SK-N-DZ (cell line): ENCODE results near the gene PPP1CA.
"Not testable (repeated sequence)": the region's sequence is repeated elsewhere in the genome, so short reads cannot be mapped to it uniquely, and the experiment has no call there.

ENCODE experiments used
- DNase-seq: peaks from one replicate; pipeline ENCODE4 v3.0.0-alpha.2; 2015; ENCODE audit warnings: low spot score

The PPP1CA gene

DNA sequence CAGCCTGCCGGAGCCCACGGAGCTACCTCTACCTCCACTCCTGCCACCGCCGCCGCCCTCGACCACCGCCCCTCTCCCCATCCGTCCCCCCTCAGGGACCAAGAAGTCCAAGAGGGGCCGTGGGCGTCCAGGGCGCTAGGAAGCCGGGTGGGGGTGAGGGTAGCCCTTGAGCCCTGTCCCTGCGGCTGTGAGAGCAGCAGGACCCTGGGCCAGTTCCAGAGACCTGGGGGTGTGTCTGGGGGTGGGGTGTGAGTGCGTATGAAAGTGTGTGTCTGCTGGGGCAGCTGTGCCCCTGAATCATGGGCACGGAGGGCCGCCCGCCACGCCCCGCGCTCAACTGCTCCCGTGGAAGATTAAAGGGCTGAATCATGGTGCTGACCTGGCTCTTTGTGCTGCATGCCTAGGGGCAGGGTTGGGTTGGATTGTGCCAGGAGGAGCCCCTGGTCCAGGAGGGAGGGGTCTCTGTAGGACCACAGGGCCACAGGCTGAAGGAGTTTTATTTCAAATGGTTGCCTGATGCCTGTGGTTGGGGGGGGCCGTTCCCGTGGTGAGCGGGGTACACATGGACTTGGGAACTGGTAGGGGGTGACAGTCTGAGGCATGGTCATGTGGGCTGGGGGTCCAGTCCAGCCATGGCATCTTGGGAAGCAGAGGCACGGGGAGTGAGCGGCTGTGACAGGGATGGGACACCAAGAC lies 33.5 kb upstream of the PPP1CA start:
- DNase-seq = no peak

DNA sequence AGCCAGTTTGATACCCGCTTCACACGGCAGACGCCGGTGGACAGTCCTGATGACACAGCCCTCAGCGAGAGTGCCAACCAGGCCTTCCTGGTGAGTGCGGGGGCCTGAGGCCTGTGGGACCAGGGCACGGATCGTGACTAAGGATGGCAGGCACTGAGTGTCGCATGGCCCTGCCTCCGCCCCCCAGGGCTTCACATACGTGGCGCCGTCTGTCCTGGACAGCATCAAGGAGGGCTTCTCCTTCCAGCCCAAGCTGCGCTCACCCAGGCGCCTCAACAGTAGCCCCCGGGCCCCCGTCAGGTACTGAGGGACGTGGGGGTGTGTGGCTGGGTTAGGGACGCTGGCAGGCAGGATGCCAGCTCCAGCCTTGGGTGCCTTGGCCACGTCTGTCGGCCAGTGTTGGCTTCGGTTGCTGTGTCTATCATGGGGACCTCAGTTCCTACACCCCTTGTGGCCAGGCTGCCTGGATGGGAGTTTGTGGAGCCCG lies 32.8 kb upstream of the PPP1CA start:
- no peak for DNase-seq

DNA sequence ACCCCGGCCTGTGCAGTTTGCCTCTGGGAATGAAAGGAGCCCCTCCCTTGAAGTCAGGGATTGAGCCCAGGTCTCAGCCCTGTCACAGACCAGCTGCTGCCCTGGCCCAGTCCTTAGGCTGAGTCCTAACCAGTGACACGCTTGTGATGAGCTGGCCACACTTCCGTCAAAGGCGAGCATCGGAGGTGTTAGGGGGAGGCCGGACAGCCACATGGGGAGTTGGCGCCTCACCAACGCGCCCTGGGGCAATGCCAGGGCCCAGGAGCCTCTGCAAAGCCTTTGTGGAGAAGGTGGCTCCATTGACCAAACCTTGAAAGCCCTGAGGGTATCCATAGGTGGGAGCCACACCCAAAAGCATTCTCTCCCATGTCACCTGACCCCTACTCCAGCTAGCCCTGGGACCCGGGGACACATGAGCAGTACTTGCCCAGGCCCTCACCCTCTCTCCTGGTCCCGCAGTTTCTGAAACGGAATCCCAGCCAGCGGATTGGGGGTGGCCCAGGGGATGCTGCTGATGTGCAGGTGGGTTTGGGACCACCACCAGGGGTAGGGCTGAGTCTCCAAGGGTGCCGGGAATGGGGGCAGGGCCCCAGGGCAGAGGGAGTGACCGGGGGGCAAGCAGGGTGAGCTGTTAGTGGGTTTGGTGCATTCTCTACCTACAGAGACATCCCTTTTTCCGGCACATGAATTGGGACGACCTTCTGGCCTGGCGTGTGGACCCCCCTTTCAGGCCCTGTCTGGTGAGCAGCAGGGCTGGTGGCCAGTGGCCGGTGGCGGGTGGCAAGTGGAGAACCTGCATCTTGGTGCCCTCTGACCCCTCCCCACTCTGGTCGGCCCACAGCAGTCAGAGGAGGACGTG lies 32.1 kb upstream of the PPP1CA start:
- DNase-seq = no peak

DNA sequence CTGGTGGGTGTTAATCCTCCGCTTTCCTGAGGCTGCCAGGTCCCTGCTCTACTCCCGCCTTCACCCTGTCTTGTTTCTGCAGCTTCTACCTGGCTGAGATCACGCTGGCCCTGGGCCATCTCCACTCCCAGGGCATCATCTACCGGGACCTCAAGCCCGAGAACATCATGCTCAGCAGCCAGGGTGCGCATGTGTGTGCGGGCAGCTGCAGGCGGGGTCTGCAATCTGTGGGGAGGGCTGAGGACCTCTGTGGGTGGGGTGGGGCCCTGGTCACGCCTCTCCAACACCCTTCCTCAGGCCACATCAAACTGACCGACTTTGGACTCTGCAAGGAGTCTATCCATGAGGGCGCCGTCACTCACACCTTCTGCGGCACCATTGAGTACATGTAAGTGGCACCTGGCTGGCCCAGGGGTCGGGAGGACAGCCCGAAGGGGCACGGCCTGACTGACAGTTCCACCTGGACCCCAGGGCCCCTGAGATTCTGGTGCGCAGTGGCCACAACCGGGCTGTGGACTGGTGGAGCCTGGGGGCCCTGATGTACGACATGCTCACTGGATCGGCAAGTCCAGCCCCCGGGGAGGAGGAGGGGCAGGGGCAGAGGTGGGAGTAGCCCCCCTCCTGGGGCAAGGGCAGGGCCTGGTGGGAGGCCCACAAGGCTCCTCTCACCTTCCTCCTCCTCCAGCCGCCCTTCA lies 31.1 kb upstream of the PPP1CA start:
- no peak for DNase-seq

DNA sequence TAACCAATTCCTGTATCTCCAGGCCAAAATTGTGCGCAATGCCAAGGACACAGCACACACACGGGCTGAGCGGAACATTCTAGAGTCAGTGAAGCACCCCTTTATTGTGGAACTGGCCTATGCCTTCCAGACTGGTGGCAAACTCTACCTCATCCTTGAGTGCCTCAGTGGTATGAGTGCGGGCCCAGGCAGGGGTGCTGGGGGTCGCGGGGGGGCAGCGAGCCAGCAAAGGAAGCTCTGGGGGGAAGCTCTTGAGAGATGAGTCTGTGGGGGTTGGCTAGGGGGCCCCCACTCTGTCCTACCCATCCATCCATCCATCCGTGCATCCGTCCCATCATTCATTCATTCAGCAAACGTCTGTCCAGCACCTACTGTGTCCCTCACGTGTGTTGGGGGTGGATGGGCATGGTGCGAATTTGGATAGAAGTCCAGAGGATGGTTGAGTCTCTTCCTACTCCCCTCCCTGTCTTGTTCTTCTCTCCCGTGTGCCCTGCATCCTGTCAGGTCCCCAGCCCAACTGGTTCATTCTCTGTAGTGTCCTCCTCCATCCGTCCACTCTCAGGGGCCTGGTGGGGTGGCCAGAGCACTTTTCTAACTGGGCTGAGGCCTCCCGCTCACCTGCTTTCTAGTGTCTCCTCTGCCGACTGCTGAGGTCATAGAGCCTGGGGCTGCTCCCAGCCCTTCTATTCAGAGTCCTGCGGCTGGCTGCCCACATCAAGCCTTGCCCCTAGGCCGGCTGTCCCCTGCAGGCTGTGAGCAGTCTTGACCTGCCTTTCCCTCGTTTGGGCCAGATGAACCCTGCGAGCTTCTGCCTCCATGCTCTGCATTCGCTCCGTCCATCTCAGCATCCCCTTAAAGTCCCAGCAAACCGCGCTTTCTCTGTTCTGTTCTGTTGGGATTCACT lies 29.9 kb upstream of the PPP1CA start:
- no peak for DNase-seq

DNA sequence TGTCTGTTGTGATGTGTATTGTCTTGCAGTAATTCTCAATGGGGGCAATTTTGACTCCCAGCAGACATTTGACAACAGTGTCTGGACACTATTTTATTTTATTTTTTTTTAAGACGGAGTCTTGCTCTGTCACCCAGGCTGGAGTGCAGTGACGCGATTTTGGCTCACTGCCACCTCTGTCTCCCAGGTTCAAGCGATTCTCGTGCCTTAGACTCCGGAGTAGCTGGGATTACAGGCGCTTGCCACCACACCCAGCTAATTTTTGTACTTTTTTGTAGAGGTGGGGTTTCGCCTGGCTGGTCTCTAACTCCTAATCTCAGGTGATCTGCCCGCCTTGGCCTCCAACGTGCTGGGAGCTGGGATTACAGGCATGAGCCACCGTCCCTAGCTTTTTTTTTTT lies 28.1 kb upstream of the PPP1CA start:
- no peak for DNase-seq

DNA sequence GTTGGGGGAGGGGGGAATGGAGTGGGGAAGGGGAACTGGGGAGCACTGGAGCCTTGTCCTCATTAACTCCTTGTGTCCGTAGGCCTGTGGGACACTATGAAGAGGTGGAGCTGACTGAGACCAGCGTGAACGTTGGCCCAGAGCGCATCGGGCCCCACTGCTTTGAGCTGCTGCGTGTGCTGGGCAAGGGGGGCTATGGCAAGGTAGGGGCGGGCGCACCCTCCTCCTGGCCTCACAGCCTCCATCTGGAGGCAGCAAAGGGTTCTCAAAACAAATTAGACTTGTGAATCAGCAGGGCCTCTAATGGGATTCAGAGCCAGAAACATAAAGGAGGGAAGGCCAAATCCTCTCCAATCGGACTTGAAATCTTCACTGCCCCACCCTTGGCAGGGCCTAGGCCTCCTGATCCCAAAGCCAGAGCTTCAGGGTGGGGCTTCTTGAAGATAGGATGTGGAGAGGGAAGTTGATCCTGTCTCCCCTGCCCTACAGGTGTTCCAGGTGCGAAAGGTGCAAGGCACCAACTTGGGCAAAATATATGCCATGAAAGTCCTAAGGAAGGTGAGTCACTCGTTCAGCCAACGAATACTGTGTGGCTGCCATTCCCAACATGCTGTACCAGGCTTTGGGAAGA lies 27.5 kb upstream of the PPP1CA start:
- no peak for DNase-seq

DNA sequence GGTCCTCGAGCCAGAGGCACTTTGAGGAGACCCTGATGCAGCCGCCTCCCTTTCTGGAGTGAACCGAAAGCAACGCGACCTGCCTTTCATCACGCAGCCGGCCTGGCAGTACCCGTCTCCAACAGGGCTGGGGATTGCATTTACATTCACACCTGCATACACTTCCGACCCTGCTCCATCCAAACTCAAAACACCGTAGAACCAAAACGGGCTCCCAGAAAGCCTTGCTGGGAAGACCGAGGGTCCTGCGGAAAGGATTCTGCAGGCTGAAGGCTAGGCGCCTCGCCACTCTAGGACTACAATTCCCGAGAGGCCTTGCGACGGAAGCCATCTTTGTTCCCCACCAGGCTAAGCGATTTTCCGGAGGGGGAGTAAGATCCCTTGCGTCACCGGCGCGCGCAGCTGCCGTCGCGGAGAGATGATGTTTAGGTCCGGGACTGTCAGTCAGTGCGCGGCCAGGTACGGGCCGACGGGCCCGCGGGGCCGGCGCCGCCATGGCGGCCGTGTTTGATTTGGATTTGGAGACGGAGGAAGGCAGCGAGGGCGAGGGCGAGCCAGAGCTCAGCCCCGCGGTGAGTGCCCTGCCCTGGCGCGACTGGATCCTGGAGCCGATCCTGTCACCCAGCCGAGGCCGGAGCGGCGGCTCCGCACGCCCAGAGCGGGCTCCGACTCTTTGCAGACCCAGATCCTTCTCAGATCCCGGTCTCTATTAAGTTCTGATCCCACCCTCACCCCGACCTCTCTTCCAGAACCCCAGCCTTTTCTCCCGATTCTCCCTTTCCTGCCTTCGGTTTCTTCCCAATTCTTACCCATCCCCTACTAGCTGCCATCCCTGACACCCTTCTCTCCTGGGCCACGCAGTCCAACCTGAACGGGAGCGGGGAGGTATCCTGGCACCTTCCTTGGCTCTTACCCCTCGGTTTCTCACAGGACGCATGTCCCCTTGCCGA lies 26.7 kb upstream of the PPP1CA start, which contains the start of gene RPS6KB2:
TSS of gene RPS6KB2 (plus strand) at position 443 of the 950 bp plus-strand sequence. CDS start at position 495, 52 bp downstream.
- peak; percentile 97 for DNase-seq

DNA sequence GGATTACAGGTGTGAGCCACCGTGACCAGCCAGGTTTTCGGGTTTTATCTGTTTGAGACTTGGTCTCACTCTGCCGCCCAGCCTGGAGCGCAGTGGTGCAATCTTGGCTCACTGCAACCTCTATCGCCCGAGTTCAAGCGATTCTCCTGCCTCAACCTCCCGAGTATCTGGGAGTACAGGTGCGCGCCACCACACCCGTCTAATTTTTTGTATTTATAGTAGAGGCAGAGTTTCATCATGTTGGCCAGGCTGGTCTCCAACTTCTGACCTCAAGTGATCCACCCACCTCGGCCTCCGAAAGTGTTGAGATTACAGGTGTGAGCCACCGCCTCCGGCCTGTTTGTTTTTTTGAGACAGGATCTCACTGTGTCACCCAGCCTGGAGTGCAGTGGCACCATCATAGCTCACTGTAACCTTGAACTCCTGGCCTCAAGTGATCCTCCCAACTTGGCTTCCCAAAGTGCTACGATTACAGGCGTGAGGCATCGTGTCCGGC lies 25.8 kb upstream of the PPP1CA start:
- DNase-seq = not testable (repeated sequence)

DNA sequence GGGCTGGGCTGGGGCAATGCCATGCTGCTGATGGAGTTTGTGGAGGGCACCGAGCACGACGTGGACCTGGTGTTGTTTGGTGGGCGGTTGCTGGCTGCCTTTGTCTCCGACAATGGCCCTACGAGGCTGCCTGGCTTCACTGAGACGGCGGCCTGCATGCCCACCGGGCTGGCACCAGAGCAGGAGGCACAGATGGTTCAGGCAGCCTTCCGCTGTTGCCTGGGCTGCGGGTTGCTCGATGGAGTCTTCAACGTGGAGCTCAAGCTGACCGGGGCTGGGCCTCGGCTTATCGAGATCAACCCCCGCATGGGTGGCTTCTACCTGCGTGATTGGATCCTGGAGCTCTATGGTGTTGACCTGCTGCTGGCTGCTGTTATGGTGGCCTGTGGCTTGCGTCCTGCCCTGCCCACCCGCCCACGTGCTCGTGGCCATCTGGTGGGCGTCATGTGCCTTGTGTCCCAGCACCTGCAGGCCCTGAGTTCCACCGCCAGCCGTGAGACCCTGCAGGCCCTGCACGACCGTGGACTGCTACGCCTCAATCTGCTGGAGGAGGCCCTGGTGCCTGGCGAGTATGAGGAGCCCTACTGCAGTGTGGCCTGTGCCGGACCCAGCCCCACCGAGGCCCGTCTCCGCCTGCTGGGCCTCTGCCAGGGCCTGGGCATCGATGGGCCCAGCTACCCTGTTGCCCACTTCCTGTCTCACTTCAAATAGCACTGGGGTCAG lies 22.4 kb upstream of the PPP1CA start:
- no peak for DNase-seq

DNA sequence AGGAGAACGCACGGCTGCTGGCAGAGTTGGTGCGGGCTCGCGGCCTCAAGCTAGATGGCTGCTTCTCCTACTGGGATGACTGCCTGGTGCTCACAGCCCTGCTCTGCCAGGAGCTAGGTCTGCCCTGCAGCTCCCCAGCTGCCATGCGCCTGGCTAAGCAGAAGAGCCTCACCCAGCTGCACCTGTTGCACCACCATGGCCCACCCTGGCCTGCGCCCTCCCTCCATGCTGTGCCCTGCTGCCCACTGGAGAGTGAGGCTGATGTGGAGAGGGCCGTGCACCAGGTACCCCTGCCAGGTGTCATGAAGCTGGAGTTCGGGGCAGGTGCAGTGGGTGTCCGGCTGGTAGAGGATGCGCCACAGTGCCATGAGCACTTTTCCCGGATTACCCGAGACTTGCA lies 21.8 kb upstream of the PPP1CA start:
- DNase-seq = no peak

DNA sequence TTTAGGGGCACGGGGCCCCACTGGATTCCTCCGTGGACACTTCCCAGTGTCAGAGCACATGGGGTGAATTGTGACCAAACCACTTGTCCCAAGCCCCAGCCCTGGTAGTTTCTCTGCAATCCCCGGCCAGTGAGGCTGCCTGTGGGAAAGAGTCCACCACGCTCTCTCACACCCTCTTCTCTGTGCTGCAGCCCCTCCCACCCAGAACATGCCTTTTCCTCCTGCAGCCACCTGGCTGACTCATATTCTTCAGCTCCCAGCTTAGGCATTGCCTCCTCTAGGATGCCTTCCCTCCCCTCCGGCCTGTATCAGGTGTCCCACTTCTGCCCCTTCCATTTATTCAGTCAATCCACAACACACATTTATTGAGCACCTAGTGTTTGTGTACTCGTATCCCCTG lies 21.2 kb upstream of the PPP1CA start:
- DNase-seq = no peak

DNA sequence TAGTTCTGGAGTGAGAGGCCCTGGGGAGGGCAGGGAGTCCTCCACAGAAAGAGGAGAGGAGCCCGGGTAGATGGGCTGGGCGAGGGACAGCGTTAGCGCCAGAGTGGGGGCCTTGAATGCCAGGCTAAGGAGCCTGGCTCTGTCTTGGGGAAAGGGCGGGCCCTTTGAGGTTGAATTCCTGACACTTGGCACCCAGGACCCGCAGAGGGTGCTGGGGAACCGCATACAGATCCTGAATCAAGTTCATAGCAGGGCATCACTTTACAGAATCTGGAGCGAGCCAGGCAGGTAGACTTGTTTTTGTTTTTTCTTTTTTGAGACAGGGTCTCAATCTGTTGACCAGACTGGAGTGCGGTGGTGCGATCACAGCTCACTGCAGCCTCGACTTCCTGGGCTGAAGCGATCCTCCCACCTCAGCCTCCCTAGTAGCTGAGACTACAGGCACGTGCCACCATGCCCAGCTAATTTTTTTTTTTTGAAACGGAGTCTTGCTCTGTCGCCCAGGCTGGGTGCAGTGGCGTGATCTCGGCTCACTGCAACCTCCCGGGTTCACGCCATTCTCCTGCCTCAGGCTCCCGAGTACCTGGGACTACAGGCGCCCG lies 19.9 kb upstream of the PPP1CA start:
- DNase-seq = no peak

DNA sequence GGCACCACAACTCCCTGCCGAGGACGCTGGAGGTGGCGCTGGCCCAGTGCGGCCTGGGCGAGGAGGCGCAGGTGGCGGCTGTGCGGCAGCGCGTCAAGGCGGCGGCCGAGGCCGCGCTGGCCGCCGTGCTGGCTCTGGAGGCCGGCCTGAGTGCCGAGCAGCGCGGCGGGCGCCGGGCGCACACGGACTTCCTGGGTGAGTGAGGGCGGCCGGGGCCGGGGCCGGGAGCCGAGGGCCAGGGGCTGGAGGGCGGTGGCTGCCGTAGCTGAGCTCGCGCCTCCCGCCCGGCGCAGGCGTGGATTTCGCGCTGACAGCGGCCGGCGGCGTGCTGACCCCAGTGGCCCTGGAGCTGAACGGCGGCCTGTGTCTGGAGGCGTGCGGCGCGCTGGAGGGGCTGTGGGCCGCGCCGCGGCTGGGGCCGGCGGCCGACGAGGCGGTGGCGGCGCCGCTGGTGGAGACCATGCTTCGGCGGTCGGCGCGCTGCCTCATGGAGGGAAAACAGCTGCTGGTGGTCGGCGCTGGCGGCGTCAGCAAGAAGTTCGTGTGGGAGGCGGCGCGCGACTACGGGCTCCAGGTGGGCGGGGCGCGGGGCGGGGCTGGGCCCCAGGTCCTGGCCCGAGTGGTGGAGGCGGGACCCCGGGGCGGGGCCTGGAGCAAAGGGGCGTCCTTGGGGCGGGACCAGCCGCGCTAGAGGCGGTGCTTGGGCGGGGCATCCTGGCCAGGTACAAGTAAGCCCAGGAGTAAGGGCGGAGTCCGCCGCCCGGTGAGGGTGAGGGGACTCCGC lies 19.2 kb upstream of the PPP1CA start:
- DNase-seq = peak; percentile 89

DNA sequence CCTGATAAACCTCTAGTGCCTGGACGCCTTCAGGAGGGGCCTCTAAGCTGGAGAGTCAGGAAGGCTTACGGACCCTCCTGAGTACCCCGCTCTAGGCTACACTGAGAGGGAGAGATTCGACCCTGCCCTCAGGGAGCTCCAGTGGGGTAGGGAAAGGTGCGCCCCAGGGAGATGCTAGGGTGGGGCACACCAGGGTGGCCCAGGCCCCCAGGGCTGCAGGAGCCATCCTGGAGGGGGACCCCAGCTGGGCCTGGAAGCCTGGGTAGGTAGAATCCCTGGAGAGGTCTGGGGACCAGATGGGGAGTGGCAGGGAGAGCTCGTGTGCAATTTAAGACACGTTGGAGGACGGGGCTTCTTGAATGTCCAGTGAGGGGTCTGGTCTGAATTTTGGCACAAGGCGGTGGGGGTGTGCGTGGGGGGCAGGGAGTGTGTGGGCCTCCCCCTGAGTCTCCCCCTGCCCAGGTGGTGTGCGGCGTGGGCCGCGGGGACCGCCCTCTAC lies 18.5 kb upstream of the PPP1CA start:
- DNase-seq = no peak

DNA sequence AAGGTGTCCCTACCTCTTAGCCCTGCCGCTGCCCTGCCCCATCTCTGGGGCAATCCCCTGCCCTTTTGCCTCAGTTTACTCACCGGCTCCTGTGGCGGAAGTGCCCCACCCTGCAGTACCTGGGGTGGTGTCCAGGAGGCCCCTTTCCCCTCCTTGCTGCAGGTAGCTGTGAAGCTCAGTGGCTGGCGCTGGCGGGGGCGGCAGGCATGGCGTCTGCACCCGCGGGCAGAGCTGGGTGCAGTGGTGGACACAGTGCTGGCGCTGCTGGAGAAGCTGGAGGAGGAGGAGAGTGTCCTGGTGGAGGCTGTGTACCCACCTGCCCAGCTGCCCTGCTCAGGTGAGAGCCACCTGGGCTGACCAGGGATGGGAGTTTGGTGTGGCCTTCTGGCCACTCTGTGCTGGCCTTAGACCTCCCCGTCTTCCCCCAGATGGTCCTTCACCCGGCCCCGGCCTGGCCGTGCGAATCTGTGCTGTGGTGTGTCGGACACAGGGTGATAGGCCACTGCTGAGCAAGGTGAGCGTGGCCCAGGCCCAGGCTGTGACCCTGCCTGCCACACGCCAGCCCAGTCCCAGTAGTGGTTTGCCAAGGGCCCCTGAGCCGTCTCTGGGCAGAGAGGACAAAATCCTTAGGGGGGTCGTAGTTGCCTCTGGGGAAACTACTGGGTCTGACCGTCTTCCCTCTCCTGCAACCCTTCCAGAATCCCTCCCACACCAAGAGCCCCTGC lies 17.8 kb upstream of the PPP1CA start:
- no peak for DNase-seq
